ENCODE measurements around the gene GPR17.

Gene GPR17

GRCh38 chr2:127695491-127696472 is 49.8 kb downstream of the GPR17 start:
- DNase-seq = peak; percentile 9 to 58 (median 31)

GRCh38 chr2:127697482-127698180 is 51.7 kb downstream of the GPR17 start:
- no peak for DNase-seq

GRCh38 chr2:127698553-127699355 is 52.8 kb downstream of the GPR17 start:
- DNase-seq = no peak

- DNase-seq = peak in 1 of 6 experiments; percentile 30
Observed at GRCh38 chr2:127700527-127701192, 54.7 kb downstream of the GPR17 start.

GRCh38 chr2:127701193-127701650 is 55.3 kb downstream of the GPR17 start, which contains the start of gene SFT2D3:
Gene SFT2D3, plus strand, starts transcription at chr2:127701497. Its CDS starts 32 bp downstream, at chr2:127701529.
- DNase-seq = peak; percentile 78 to 92 (median 83)

GRCh38 chr2:127701651-127702394 is 55.9 kb downstream of the GPR17 start:
- DNase-seq = peak; percentile 63 to 92 (median 82)
